UCSD-AML1 (cell line): ENCODE data around the gene FILIP1L.

ENCODE experiments used
- DNase-seq: peaks from one replicate; lab custom pipeline; 2025; ENCODE audit not compliant: unreplicated experiment; lab: John Stamatoyannopoulos, UW

The FILIP1L gene

GRCh38 chr3:100125161-100125938 lies 11.0 kb upstream of the FILIP1L start:
- DNase-seq, result no peak

- no peak for DNase-seq
These were observed 10.0 kb upstream of the FILIP1L start for GRCh38 chr3:100124201-100124761.

- DNase-seq, result no peak
These were observed 8.8 kb upstream of the FILIP1L start for GRCh38 chr3:100123112-100123511.

GRCh38 chr3:100122321-100122720 lies 8.0 kb upstream of the FILIP1L start:
- no peak for DNase-seq

GRCh38 chr3:100120693-100121092 lies 6.4 kb upstream of the FILIP1L start:
- DNase-seq, result no peak

- no peak for DNase-seq
These were observed 5.7 kb upstream of the FILIP1L start for GRCh38 chr3:100120012-100120411.

GRCh38 chr3:100117093-100117492 lies 2.8 kb upstream of the FILIP1L start:
- no peak for DNase-seq

GRCh38 chr3:100113723-100114412 lies 433 bp downstream of the FILIP1L start:
- no peak for DNase-seq

- no peak for DNase-seq
These were observed 2.6 kb downstream of the FILIP1L start for GRCh38 chr3:100111728-100112127.

GRCh38 chr3:100110162-100110561 lies 4.1 kb downstream of the FILIP1L start:
- DNase-seq, result no peak

GRCh38 chr3:100108464-100109079 lies 5.7 kb downstream of the FILIP1L start:
- no peak for DNase-seq

- no peak for DNase-seq
These were observed 7.0 kb downstream of the FILIP1L start for GRCh38 chr3:100107221-100107814.

GRCh38 chr3:100106531-100107141 lies 7.7 kb downstream of the FILIP1L start:
- DNase-seq, result no peak

GRCh38 chr3:100106094-100106493 lies 8.2 kb downstream of the FILIP1L start:
- no peak for DNase-seq

GRCh38 chr3:100105501-100105900 lies 8.8 kb downstream of the FILIP1L start:
- DNase-seq, result no peak

GRCh38 chr3:100104817-100105413 lies 9.4 kb downstream of the FILIP1L start:
- no peak for DNase-seq

GRCh38 chr3:100104442-100104798 lies 9.9 kb downstream of the FILIP1L start:
- DNase-seq, result no peak

- DNase-seq, result no peak
These were observed 10.5 kb downstream of the FILIP1L start for GRCh38 chr3:100103558-100104441.

GRCh38 chr3:100102757-100103156 lies 11.5 kb downstream of the FILIP1L start:
- no peak for DNase-seq

GRCh38 chr3:100100425-100100824 lies 13.9 kb downstream of the FILIP1L start:
- no peak for DNase-seq
